ENCODE measurements around the gene PANX2.
"Not testable (repeated sequence)": the region's sequence is repeated elsewhere in the genome, so short reads cannot be mapped to it uniquely, and the experiment has no call there.

Gene PANX2

GRCh38 chr22:50148991-50149721 lies 21.4 kb upstream of the PANX2 start:
- DNase-seq, result peak; percentile 48 to 76

GRCh38 chr22:50150161-50151129 lies 20.1 kb upstream of the PANX2 start:
- DNase-seq, result no peak

- DNase-seq, result no peak
Observed at GRCh38 chr22:50151571-50152537, 18.7 kb upstream of the PANX2 start.

- DNase-seq, result no peak
Observed at GRCh38 chr22:50153056-50153755, 17.3 kb upstream of the PANX2 start.

GRCh38 chr22:50153756-50154140 lies 16.8 kb upstream of the PANX2 start:
- DNase-seq, result no peak

GRCh38 chr22:50157709-50158375 lies 12.7 kb upstream of the PANX2 start:
- DNase-seq, result no peak

- no peak for DNase-seq
Observed at GRCh38 chr22:50160947-50161346, 9.6 kb upstream of the PANX2 start.

GRCh38 chr22:50161508-50162390 lies 8.8 kb upstream of the PANX2 start:
- no peak for DNase-seq

- DNase-seq, result no peak
Observed at GRCh38 chr22:50162391-50162956, 8.1 kb upstream of the PANX2 start.

GRCh38 chr22:50165436-50166123 lies 5.0 kb upstream of the PANX2 start:
- DNase-seq, result no peak

GRCh38 chr22:50167689-50168489 lies 2.6 kb upstream of the PANX2 start:
- no peak for DNase-seq

- not testable (repeated sequence) for DNase-seq
Observed at GRCh38 chr22:50168490-50169180, 1.9 kb upstream of the PANX2 start.

- no peak for DNase-seq
Observed at GRCh38 chr22:50169181-50169759, 1.3 kb upstream of the PANX2 start.

GRCh38 chr22:50169774-50170341 lies 673 bp upstream of the PANX2 start:
- no peak for DNase-seq

GRCh38 chr22:50171319-50171964 lies 911 bp downstream of the PANX2 start:
- DNase-seq, result no peak

GRCh38 chr22:50171965-50172421 lies 1.5 kb downstream of the PANX2 start:
- DNase-seq, result no peak
